Hindlimb muscle (tissue), 1 donor: Measurements from ENCODE around the gene RPUSD2. TPM values are rescaled to one million over a fixed set of nuclear protein-coding genes. Genes with fewer than 3 reads are reported as not detected.

Source experiments
- DNase-seq: peaks from one replicate; pipeline ENCODE4 v3.0.0-alpha.2; 2013
- polyA plus RNA-seq: library from polyadenylated mRNA; unstranded; fragments of 120-200 nt; gene quantifications from one replicate; pipeline ENCODE4 v1.2.1, GENCODE V29; 2013; ENCODE audit not compliant: insufficient read length

RPUSD2 gene
- polyA plus RNA-seq, result 10.5 TPM

GRCh38 chr15:40569129-40569953 is at the start of gene RPUSD2:
TSS of gene RPUSD2 (plus strand) at chr15:40569299. CDS start at chr15:40569338, 39 bp downstream.
- peak; percentile 93 for DNase-seq

GRCh38 chr15:40523611-40524010 is 45.5 kb upstream of the RPUSD2 start:
- no peak for DNase-seq

- DNase-seq, result no peak
These were observed 43.2 kb upstream of the RPUSD2 start for GRCh38 chr15:40525855-40526254.

- DNase-seq, result no peak
These were observed 40.3 kb upstream of the RPUSD2 start for GRCh38 chr15:40528801-40529200.

GRCh38 chr15:40533763-40534364 is 35.2 kb upstream of the RPUSD2 start:
- DNase-seq, result no peak

GRCh38 chr15:40534371-40534770 is 34.7 kb upstream of the RPUSD2 start:
- no peak for DNase-seq

- peak; percentile 41 for DNase-seq
These were observed 32.6 kb upstream of the RPUSD2 start for GRCh38 chr15:40536501-40536900.

GRCh38 chr15:40538976-40539375 is 30.1 kb upstream of the RPUSD2 start:
- no peak for DNase-seq

- DNase-seq, result no peak
These were observed 26.0 kb upstream of the RPUSD2 start for GRCh38 chr15:40543082-40543481.

- no peak for DNase-seq
These were observed 25.3 kb upstream of the RPUSD2 start for GRCh38 chr15:40543631-40544294.

- no peak for DNase-seq
These were observed 23.6 kb upstream of the RPUSD2 start for GRCh38 chr15:40545457-40545856.

- no peak for DNase-seq
These were observed 20.5 kb upstream of the RPUSD2 start for GRCh38 chr15:40548610-40549009.

GRCh38 chr15:40549894-40550293 is 19.2 kb upstream of the RPUSD2 start:
- DNase-seq, result no peak

GRCh38 chr15:40550341-40551037 is 18.6 kb upstream of the RPUSD2 start:
- no peak for DNase-seq

- DNase-seq, result no peak
These were observed 15.0 kb upstream of the RPUSD2 start for GRCh38 chr15:40554161-40554525.

GRCh38 chr15:40555876-40556275 is 13.2 kb upstream of the RPUSD2 start:
- no peak for DNase-seq

- DNase-seq, result no peak
These were observed 10.0 kb upstream of the RPUSD2 start for GRCh38 chr15:40558952-40559742.

- no peak for DNase-seq
These were observed 6.4 kb upstream of the RPUSD2 start for GRCh38 chr15:40562691-40563090.

- DNase-seq, result no peak
These were observed 5.7 kb upstream of the RPUSD2 start for GRCh38 chr15:40563426-40563825.

GRCh38 chr15:40564591-40565332 is 4.3 kb upstream of the RPUSD2 start, which contains the start of gene CCDC32:
TSS of gene CCDC32 (minus strand) at chr15:40565042. CDS start at chr15:40563015, 2,027 bp downstream.
- DNase-seq, result peak; percentile 98
